NB4 (cell line): Measurements from ENCODE around the gene DNAI2.
A peak's percentile ranks its signal among the peaks of the same experiment; 100 is the strongest.

Experiments
- DNase-seq: peaks from one replicate; pipeline ENCODE4 v3.0.0; 2010; ENCODE audit warnings: low read depth
- H3K4me3 ChIP-seq: one replicate; pipeline ENCODE4 v1.5.1; 2011; ENCODE audit warnings: mild to moderate bottlenecking, low read depth, low read length, moderate library complexity
- CTCF ChIP-seq: IDR thresholded peaks from one replicate; pipeline ENCODE4 v1.5.1; 2012; ENCODE audit warnings: low read depth, low read length
- MAX ChIP-seq: IDR thresholded peaks from 2 replicates; pipeline ENCODE4 v1.6.1; 2011; ENCODE audit warnings: low read depth, low read length
- MYC ChIP-seq: IDR thresholded peaks from 2 replicates; pipeline ENCODE4 v1.6.1; 2011; ENCODE audit warnings: low read depth, low read length
- POLR2A ChIP-seq: IDR thresholded peaks from 2 replicates; pipeline ENCODE4 v1.6.1; 2011; ENCODE audit warnings: mild to moderate bottlenecking; ENCODE audit not compliant: insufficient read length; ENCODE audit errors: extremely low read depth

DNAI2 gene

GRCh38 chr17:74245871-74246270, 28.2 kb upstream of the DNAI2 start:
- no peak for DNase-seq
- TF ChIP-seq MAX (no peak), CTCF (no peak)
- H3K4me3 ChIP-seq: no peak overlapping the region

- TF ChIP-seq MAX (no peak), POLR2A (no peak), CTCF (no peak), MYC (no peak)
- no peak overlapping the region for H3K4me3 ChIP-seq
- DNase-seq: peak; percentile 23
Observed at GRCh38 chr17:74249590-74250270, 24.3 kb upstream of the DNAI2 start.

GRCh38 chr17:74250324-74250995, 23.6 kb upstream of the DNAI2 start:
- TF ChIP-seq MAX (no peak), POLR2A (no peak), MYC (no peak), CTCF (no peak)
- H3K4me3 ChIP-seq: no peak overlapping the region
- DNase-seq: no peak

GRCh38 chr17:74251051-74251450, 23.0 kb upstream of the DNAI2 start:
- DNase-seq: no peak
- TF ChIP-seq POLR2A (no peak), CTCF (no peak), MYC (no peak), MAX (no peak)
- no peak overlapping the region for H3K4me3 ChIP-seq

GRCh38 chr17:74251569-74251968, 22.5 kb upstream of the DNAI2 start:
- no peak overlapping the region for H3K4me3 ChIP-seq
- no peak for TF ChIP-seq MAX
- no peak for TF ChIP-seq CTCF
- no peak for TF ChIP-seq MYC
- TF ChIP-seq POLR2A: no peak
- DNase-seq: no peak

GRCh38 chr17:74252211-74252610, 21.8 kb upstream of the DNAI2 start:
- DNase-seq: no peak
- no peak overlapping the region for H3K4me3 ChIP-seq
- TF ChIP-seq CTCF: no peak
- TF ChIP-seq MYC: no peak
- no peak for TF ChIP-seq MAX
- no peak for TF ChIP-seq POLR2A
